IMR-90 (cell line): ENCODE measurements around the gene NOVA2. TPM values are rescaled to one million over a fixed set of nuclear protein-coding genes. Genes with fewer than 3 reads are reported as not detected.

Source experiments
- ATAC-seq: fragments of 200-7000 bp; cut with Tn5 transposase; 2 replicates; pipeline ENCODE4 v1.9.1; 2020; ENCODE audit warnings: low read depth, mild to moderate bottlenecking, moderate library complexity
- BruUV-seq: library from RNA; stranded (reverse); fragments of 400-500 nt; replicated peaks from 2 replicates; lab custom pipeline; 2021; lab: Mats Ljungman, UMichigan
- CTCF ChIA-PET: fragments of 300-600 bp; formaldehyde crosslinking; extraction: SDS; loops from one replicate; lab custom pipeline; 2021; ENCODE audit warnings: antibody characterized with exemption; lab: Yijun Ruan, JAX
- POLR2A ChIA-PET: fragments of 300-600 bp; sonication (Branson Sonifier 250); formaldehyde crosslinking; loops from one replicate; lab custom pipeline; 2022; ENCODE audit warnings: antibody characterized with exemption; ENCODE audit not compliant: unreplicated experiment; lab: Charles Lee
- DNase-seq: peaks from one replicate; pipeline ENCODE4 v3.0.0; 2013
- H2AFZ ChIP-seq: replicated peaks from 2 replicates; pipeline ENCODE3; 2013; ENCODE audit warnings: low read length, mild to moderate bottlenecking; ENCODE audit not compliant: poor library complexity
- H2AK5ac ChIP-seq: 2 replicates; pipeline ENCODE4 v1.6.1; 2013; ENCODE audit warnings: low read depth, low read length, inconsistent platforms
- H2AK9ac ChIP-seq: replicated peaks from 2 replicates; pipeline ENCODE3; 2013; ENCODE audit warnings: mild to moderate bottlenecking, low read depth, low read length, moderate library complexity; ENCODE audit not compliant: poor library complexity
- H2BK120ac ChIP-seq: 2 replicates; pipeline ENCODE4 v1.6.1; 2013; ENCODE audit warnings: low read depth, low read length, inconsistent platforms
- H2BK15ac ChIP-seq: 3 replicates; pipeline ENCODE4 v1.6.1; 2013; ENCODE audit warnings: low read depth, low read length, inconsistent platforms
- H2BK20ac ChIP-seq: 2 replicates; pipeline ENCODE4 v1.6.1; 2013; ENCODE audit warnings: low read depth, mild to moderate bottlenecking, inconsistent platforms, low read length, moderate library complexity
- H2BK5ac ChIP-seq: 2 replicates; pipeline ENCODE4 v1.6.1; 2013; ENCODE audit warnings: mild to moderate bottlenecking, low read depth, low read length, inconsistent platforms; ENCODE audit not compliant: poor library complexity, severe bottlenecking
- H3K14ac ChIP-seq: replicated peaks from 2 replicates; pipeline ENCODE4 v1.6.1; 2013; ENCODE audit warnings: low read depth, low read length, inconsistent platforms
- H3K18ac ChIP-seq: 2 replicates; pipeline ENCODE4 v1.6.1; 2013; ENCODE audit warnings: low read depth, low read length, control low read depth
- H3K23ac ChIP-seq: 2 replicates; pipeline ENCODE4 v1.6.1; 2013; ENCODE audit warnings: low read depth, low read length, inconsistent platforms
- H3K27ac ChIP-seq: 2 replicates; pipeline ENCODE4 v1.5.1; 2013; ENCODE audit warnings: mild to moderate bottlenecking, control low read depth, low read length; ENCODE audit not compliant: insufficient read depth
- H3K27me3 ChIP-seq: 2 replicates; pipeline ENCODE4 v1.6.1; 2013; ENCODE audit warnings: low read length; ENCODE audit not compliant: control insufficient read depth, insufficient read depth
- H3K36me3 ChIP-seq: 2 replicates; pipeline ENCODE4 v1.6.1; 2013; ENCODE audit warnings: low read length, mixed read lengths; ENCODE audit not compliant: control insufficient read depth, insufficient read depth
- H3K4ac ChIP-seq: 2 replicates; pipeline ENCODE4 v1.6.1; 2013; ENCODE audit warnings: low read depth, low read length, inconsistent platforms
- H3K4me1 ChIP-seq: 2 replicates; pipeline ENCODE4 v1.6.1; 2013; ENCODE audit warnings: low read length, mixed read lengths; ENCODE audit not compliant: control insufficient read depth, insufficient read depth
- H3K4me2 ChIP-seq: 2 replicates; pipeline ENCODE4 v1.6.1; 2013; ENCODE audit warnings: low read depth, mild to moderate bottlenecking, control low read depth, low read length, moderate library complexity
- H3K4me3 ChIP-seq: 2 replicates; pipeline ENCODE4 v1.5.1; 2013; ENCODE audit warnings: low read depth, mild to moderate bottlenecking, control low read depth, low read length, moderate library complexity; ENCODE audit not compliant: insufficient read depth
- H3K56ac ChIP-seq: 2 replicates; pipeline ENCODE4 v1.6.1; 2013; ENCODE audit warnings: low read length, inconsistent platforms; ENCODE audit not compliant: insufficient read depth; ENCODE audit errors: extremely low read depth
- H3K79me1 ChIP-seq, 2 experiments: 2 replicates each; pipeline ENCODE4 v1.6.1; 2013; ENCODE audit warnings: low read length in 2 of 2, inconsistent platforms in 1 of 2, low read depth in 1 of 2
- H3K9ac ChIP-seq: 2 replicates; pipeline ENCODE4 v1.6.1; 2013; ENCODE audit warnings: low read depth, low read length, control low read depth
- H3K9me1 ChIP-seq: 2 replicates; pipeline ENCODE4 v1.6.1; 2013; ENCODE audit warnings: low read length, inconsistent platforms; ENCODE audit not compliant: insufficient read depth
- H3K9me3 ChIP-seq: 2 replicates; pipeline ENCODE4 v1.6.1; 2013; ENCODE audit warnings: low read length; ENCODE audit not compliant: control insufficient read depth, insufficient read depth
- H4K20me1 ChIP-seq: 2 replicates; pipeline ENCODE4 v1.6.1; 2013; ENCODE audit warnings: low read length, inconsistent platforms; ENCODE audit not compliant: insufficient read depth
- H4K5ac ChIP-seq: 2 replicates; pipeline ENCODE4 v1.6.1; 2013; ENCODE audit warnings: mild to moderate bottlenecking, low read depth, low read length, control low read depth
- H4K8ac ChIP-seq, 2 experiments: 2 replicates each; pipeline ENCODE4 v1.6.1; 2013; ENCODE audit warnings: low read depth in 2 of 2, low read length in 2 of 2, control low read depth in 1 of 2, inconsistent platforms in 1 of 2
- H4K91ac ChIP-seq: 2 replicates; pipeline ENCODE4 v1.6.1; 2013; ENCODE audit warnings: low read depth, low read length, inconsistent platforms; ENCODE audit not compliant: insufficient read depth
- BHLHE40 ChIP-seq: fragments of 150-350 bp; IDR thresholded peaks from 2 replicates; pipeline ENCODE4 v1.6.1; 2016; ENCODE audit warnings: mild to moderate bottlenecking, low read depth, low read length
- CEBPB ChIP-seq: IDR thresholded peaks from 2 replicates; pipeline ENCODE4 v1.6.1; 2012; ENCODE audit warnings: low read depth, low read length, improper control_type of control experiment
- MAZ ChIP-seq: IDR thresholded peaks from 2 replicates; pipeline ENCODE4 v1.6.1; 2012; ENCODE audit warnings: low read depth, mild to moderate bottlenecking, low read length, improper control_type of control experiment, moderate library complexity, borderline replicate concordance
- MXI1 ChIP-seq: IDR thresholded peaks from 2 replicates; pipeline ENCODE4 v1.6.1; 2012; ENCODE audit warnings: low read depth, mild to moderate bottlenecking, low read length, moderate library complexity, borderline replicate concordance
- WGBS, 2 experiments: methylation state at CpG; one replicate each; pipeline versions ENCODE4 v1.1.5 to v1.1.7; 2013; ENCODE audit warnings: missing lambda C conversion rate in 2 of 2; ENCODE audit not compliant: insufficient read length in 1 of 2; ENCODE audit errors: extremely low coverage in 2 of 2; 5-methylcytosine and 5-hydroxymethylcytosine counted together
- dilution Hi-C: fragments of 300-500 bp; cut with HindIII; formaldehyde crosslinking; loops from one replicate; pipeline ENCODE4 v1.14.3; 2018; ENCODE audit warnings: low sequenced_read_pairs; ENCODE audit not compliant: unreplicated experiment
- in situ Hi-C: fragments of 300-500 bp; cut with MboI; formaldehyde crosslinking; loops from 3 replicates; pipeline ENCODE4 v1.14.3; 2019; ENCODE audit warnings: low sequenced_read_pairs, inconsistent platforms, mixed read lengths
- intact Hi-C: fragments of 100-400 bp; cut with micrococcal nuclease; formaldehyde crosslinking; loops from 2 replicates; pipeline ENCODE4 v1.10.0; 2022
- polyA plus RNA-seq, 3 experiments: library from polyadenylated mRNA; depleted of rRNA; stranded (reverse); fragments of >200 nt; gene quantifications; 2 replicates each; pipeline ENCODE4 v1.2.3, GENCODE V29; 2012; ENCODE audit warnings: low replicate concordance in 1 of 3
- total RNA-seq: library from RNA; depleted of rRNA; stranded (reverse); fragments of >200 nt; gene quantifications from 2 replicates; pipeline ENCODE4 v1.2.3, GENCODE V29; 2012

Gene NOVA2
- total and polyA plus RNA-seq, 2 of the 4 experiments (the other 2 are of a cell fraction) = 0.03 TPM; not detected in 1

- in situ Hi-C loops = no loop called here
- ChIA-PET POLR2A (no interaction called here), CTCF (no interaction called here)
- Histone ChIP-seq H3K9me3 (no peaks in the 10 kb centered on the region), H3K4ac (no peak overlapping the region), H2AK9ac (peak overlapping the region; percentile 22), H3K9me1 (peaks cover 7% of the 10 kb centered on the region; the same call in 1 of the 2 replicates), H3K9ac (peak overlapping the region; percentile 56), H3K4me2 (peak overlapping the region; percentile 89), H3K23ac (no peak overlapping the region), H2BK15ac (no peak overlapping the region), H3K27ac (no peak overlapping the region; the same call in 1 of the 2 replicates), H2BK5ac (no peak overlapping the region), H3K79me1 (peaks cover 9 to 21% of the 10 kb centered on the region in 2 experiments), H2BK120ac (no peak overlapping the region), H3K36me3 (peaks cover 20% of the 10 kb centered on the region), H3K18ac (no peak overlapping the region), H3K56ac (no peak overlapping the region), H2AK5ac (peak overlapping the region; percentile 35), H4K5ac (no peak overlapping the region), H3K4me1 (0 out of 2 replicates have a peak, but pooled peaks cover 4% of the 10 kb centered on the region), H4K91ac (no peak overlapping the region), H3K4me3 (peak overlapping the region; percentile 70), H3K14ac (no peak overlapping the region), H4K8ac (no peak overlapping the region), H3K27me3 (no peaks in the 10 kb centered on the region), H4K20me1 (0 out of 2 replicates have a peak, but pooled peaks cover 9% of the 10 kb centered on the region), H2AFZ (peak overlapping the region; percentile 99), H2BK20ac (no peak overlapping the region)
- 8% methylated on average over 37 of the region's 69 CpGs; no CpG with 5 or more reads in 1 of the 2 experiments for WGBS, 2 experiments
- peak; percentile 42 for DNase-seq
- TF ChIP-seq MAZ = no peak
- TF ChIP-seq BHLHE40 = peak; percentile 19; the same call in 1 of the 2 replicates
- 0 out of 2 replicates have a peak, but pooled peaks have one; percentile 23 for TF ChIP-seq MXI1
- peak; percentile 96 for TF ChIP-seq CEBPB
- dilution Hi-C loops = no loop called here
- intact Hi-C loops = no loop called here
- BruUV-seq = no TSS peak
- ATAC-seq = no peak
Observed at GRCh38 chr19:45901432-45901911, 72.2 kb downstream of the NOVA2 start.
